Measurements from ENCODE around the gene TRIP12. TPM values are rescaled to one million over a fixed set of nuclear protein-coding genes. Genes with fewer than 3 reads are reported as not detected.

The TRIP12 gene
- total RNA-seq, 4 donors from 2014 or later = 112 to 156 (median 129) TPM

- TF ChIP-seq CTCF (IDR thresholded peaks at IDR 0.05) (no peak), POLR2A (IDR thresholded peaks at IDR 0.05) (no peak)
- intact Hi-C loops (cut with DNase I; ENCODE audit: low total_unique reads) = no loop called here
- DNase-seq (ENCODE audit: low spot score in 2 of 2) = no peak
- WGBS, 2 donors = 86 to 87% methylated on average over 2 of the region's 2 CpGs
- H3K4me3 ChIP-seq (ENCODE audit: low read depth, poor library complexity, severe bottlenecking) = no peak overlapping the region
These were observed 39.2 kb downstream of the TRIP12 start for GRCh38 chr2:229882583-229882982.

GRCh38 chr2:229880892-229881586 lies 40.8 kb downstream of the TRIP12 start:
- no peak overlapping the region for H3K4me3 ChIP-seq (ENCODE audit: low read depth, poor library complexity, severe bottlenecking)
- TF ChIP-seq POLR2A (IDR thresholded peaks at IDR 0.05) (no peak), CTCF (IDR thresholded peaks at IDR 0.05) (no peak)
- no peak for DNase-seq (ENCODE audit: low spot score in 2 of 2)
- intact Hi-C loops (cut with DNase I; ENCODE audit: low total_unique reads) = no loop called here
- 78 to 79% methylated on average over 5 of the region's 5 CpGs for WGBS, 2 donors

GRCh38 chr2:229879191-229879950 lies 42.4 kb downstream of the TRIP12 start:
- TF ChIP-seq POLR2A (IDR thresholded peaks at IDR 0.05) (no peak), CTCF (IDR thresholded peaks at IDR 0.05) (no peak)
- 93 to 94% methylated on average over 6 of the region's 6 CpGs for WGBS, 2 donors
- intact Hi-C loops (cut with DNase I; ENCODE audit: low total_unique reads) = no loop called here
- DNase-seq (ENCODE audit: low spot score in 2 of 2) = no peak
- H3K4me3 ChIP-seq (ENCODE audit: low read depth, poor library complexity, severe bottlenecking) = no peak overlapping the region

- H3K4me3 ChIP-seq (ENCODE audit: low read depth, poor library complexity, severe bottlenecking) = no peak overlapping the region
- DNase-seq (ENCODE audit: low spot score in 2 of 2) = no peak
- TF ChIP-seq POLR2A (IDR thresholded peaks at IDR 0.05) (no peak), CTCF (IDR thresholded peaks at IDR 0.05) (no peak)
- 82 to 87% methylated on average over 2 of the region's 2 CpGs for WGBS, 2 donors
- intact Hi-C loops (cut with DNase I; ENCODE audit: low total_unique reads) = no loop called here
These were observed 46.3 kb downstream of the TRIP12 start for GRCh38 chr2:229875549-229875948.

GRCh38 chr2:229874647-229875046 lies 47.2 kb downstream of the TRIP12 start:
- no peak for DNase-seq (ENCODE audit: low spot score in 2 of 2)
- TF ChIP-seq CTCF (IDR thresholded peaks at IDR 0.05) (no peak), POLR2A (IDR thresholded peaks at IDR 0.05) (no peak)
- intact Hi-C loops (cut with DNase I; ENCODE audit: low total_unique reads) = no loop called here
- H3K4me3 ChIP-seq (ENCODE audit: low read depth, poor library complexity, severe bottlenecking) = no peak overlapping the region
- whole genome bisulfite sequencing, 2 donors = 78 to 87% methylated on average over 4 of the region's 4 CpGs
